CD14-positive monocyte (primary cell): ENCODE data around the gene GPR42. TPM values are rescaled to one million over a fixed set of nuclear protein-coding genes. Genes with fewer than 3 reads are reported as not detected.

Source experiments
- DNase-seq, 3 donors: peaks; one replicate each; pipeline ENCODE4 v3.0.0-alpha.2; 2011 to 2022
- H2AFZ ChIP-seq: 2 replicates; pipeline ENCODE4 v1.6.0; 2012; ENCODE audit warnings: mild to moderate bottlenecking, low read depth, low read length, inconsistent platforms; ENCODE audit not compliant: insufficient read depth, poor library complexity, severe bottlenecking
- H3K27ac ChIP-seq, 2 donors: 1 replicate in 1 of 2; 2 replicates in 1 of 2; pipeline ENCODE4 v1.5.1; 2012 to 2013; ENCODE audit warnings: low read length in 2 of 2, control low read depth in 1 of 2, inconsistent platforms in 1 of 2, low read depth in 1 of 2, mild to moderate bottlenecking in 1 of 2
- H3K27me3 ChIP-seq, 2 donors: one replicate each; pipeline versions ENCODE4 v1.6.0 to v1.6.1; 2011 to 2013; ENCODE audit warnings: low read length in 2 of 2; ENCODE audit not compliant: control insufficient read depth in 2 of 2, insufficient read depth in 2 of 2
- H3K36me3 ChIP-seq, 2 donors: replicated peaks in 1 of 2; 1 replicate in 1 of 2; 2 replicates in 1 of 2; pipeline versions ENCODE4 v1.5.1 to v1.6.1; 2012 to 2013; ENCODE audit warnings: low read length in 2 of 2, control low read depth in 1 of 2, inconsistent platforms in 1 of 2, mild to moderate bottlenecking in 1 of 2; ENCODE audit not compliant: insufficient read depth in 2 of 2, control insufficient read depth in 1 of 2
- H3K4me1 ChIP-seq, 2 donors: 1 replicate in 1 of 2; 2 replicates in 1 of 2; pipeline versions ENCODE4 v1.5.1 to v1.6.1; 2012 to 2013; ENCODE audit warnings: low read length in 2 of 2, control low read depth in 1 of 2, inconsistent platforms in 1 of 2, mild to moderate bottlenecking in 1 of 2, moderate library complexity in 1 of 2; ENCODE audit not compliant: insufficient read depth in 2 of 2, control insufficient read depth in 1 of 2
- H3K4me2 ChIP-seq: replicated peaks from 2 replicates; pipeline ENCODE3; 2012; ENCODE audit warnings: low read length, moderate library complexity, mild to moderate bottlenecking; ENCODE audit not compliant: poor library complexity, severe bottlenecking; ENCODE audit errors: extremely low read depth
- H3K4me3 ChIP-seq, 3 experiments: fragments of 200-600 bp in 1 of 3; sonication (generic) in 1 of 3; replicated peaks in 1 of 3; 1 replicate in 2 of 3; 2 replicates in 1 of 3; pipeline ENCODE4 v1.5.1; 2011 to 2013; ENCODE audit warnings: low read length in 3 of 3, mild to moderate bottlenecking in 3 of 3, control low read depth in 2 of 3, low read depth in 2 of 3, inconsistent platforms in 1 of 3, moderate library complexity in 1 of 3
- H3K79me2 ChIP-seq: 2 replicates; pipeline ENCODE4 v1.6.0; 2012; ENCODE audit warnings: mild to moderate bottlenecking, control low read depth, inconsistent platforms, low read length, moderate library complexity; ENCODE audit not compliant: insufficient read depth
- H3K9ac ChIP-seq: 2 replicates; pipeline ENCODE4 v1.6.0; 2017; ENCODE audit warnings: low read length, mild to moderate bottlenecking; ENCODE audit not compliant: insufficient read depth, poor library complexity, severe bottlenecking
- H3K9me3 ChIP-seq, 2 donors: replicated peaks in 1 of 2; 1 replicate in 1 of 2; 2 replicates in 1 of 2; pipeline versions ENCODE4 v1.5.1 to v1.6.1; 2012 to 2013; ENCODE audit warnings: low read length in 2 of 2, control low read depth in 1 of 2; ENCODE audit not compliant: control insufficient read depth in 1 of 2, insufficient read depth in 1 of 2
- H4K20me1 ChIP-seq: 2 replicates; pipeline ENCODE4 v1.6.0; 2012; ENCODE audit warnings: mild to moderate bottlenecking, low read length, control low read depth, moderate library complexity; ENCODE audit not compliant: insufficient read depth
- H3K27ac Mint-ChIP-seq, 7 donors: one replicate each; pipeline ENCODE4 v1.8.0; 2020; ENCODE audit warnings: mild to moderate bottlenecking in 7 of 7, mixed read lengths in 7 of 7, moderate library complexity in 6 of 7, inconsistent platforms in 2 of 7
- H3K27me3 Mint-ChIP-seq, 3 donors: one replicate each; pipeline ENCODE4 v1.8.0; 2021 to 2022; ENCODE audit warnings: low read depth in 3 of 3, mild to moderate bottlenecking in 3 of 3, mixed read lengths in 3 of 3, moderate library complexity in 3 of 3, inconsistent platforms in 1 of 3
- H3K36me3 Mint-ChIP-seq, 2 donors: one replicate each; pipeline ENCODE4 v1.8.0; 2020; ENCODE audit warnings: mixed read lengths in 2 of 2, inconsistent platforms in 1 of 2, mild to moderate bottlenecking in 1 of 2
- H3K4me1 Mint-ChIP-seq: one replicate; pipeline ENCODE4 v1.8.0; 2020; ENCODE audit warnings: mild to moderate bottlenecking, mixed read lengths
- H3K4me3 Mint-ChIP-seq, 2 donors: one replicate each; pipeline ENCODE4 v1.8.0; 2020; ENCODE audit warnings: mild to moderate bottlenecking in 2 of 2, mixed read lengths in 2 of 2, moderate library complexity in 1 of 2
- H3K9me3 Mint-ChIP-seq, 7 donors: one replicate each; pipeline ENCODE4 v1.8.0; 2020 to 2022; ENCODE audit warnings: mixed read lengths in 7 of 7, mild to moderate bottlenecking in 6 of 7, moderate library complexity in 6 of 7, inconsistent platforms in 2 of 7
- WGBS: methylation state at CpG from one replicate; pipeline ENCODE4 v1.1.5; 2013; ENCODE audit warnings: missing lambda C conversion rate; ENCODE audit not compliant: insufficient coverage; 5-methylcytosine and 5-hydroxymethylcytosine counted together
- intact Hi-C, 2 donors: fragments of 100-400 bp; cut with micrococcal nuclease; formaldehyde crosslinking; loops; one replicate each; pipeline versions ENCODE4 v1.15.0 to v1.15.1; 2023
- polyA plus RNA-seq, 3 donors: library from polyadenylated mRNA; depleted of rRNA in 1 of 3; unstranded in 2 of 3; stranded (reverse) in 1 of 3; fragments of 300-500 nt in 2 of 3; fragments of >200 nt in 1 of 3; fragmentation: Illumina TruSeq in 2 of 3; gene quantifications; 1 replicate in 2 of 3; 2 replicates in 1 of 3; pipeline ENCODE4 v1.2.3, GENCODE V29; 2012 to 2021
- small RNA-seq: library from RNA; depleted of rRNA; stranded (forward); fragments of <200 nt; gene quantifications from one replicate; pipeline ENCODE3, GENCODE V24; 2012; ENCODE audit warnings: low read depth; ENCODE audit not compliant: insufficient read length
- TF ChIP-seq, protein P1 (sequence below): fragments of 200-600 bp; IDR thresholded peaks from one replicate; pipeline ENCODE4 v1.8.0; 2022; ENCODE audit warnings: antibody characterized with exemption, mild to moderate bottlenecking

GPR42 gene
- polyA plus RNA-seq, 3 donors: 0.17 to 2.9 TPM; not detected in 1

DNA sequence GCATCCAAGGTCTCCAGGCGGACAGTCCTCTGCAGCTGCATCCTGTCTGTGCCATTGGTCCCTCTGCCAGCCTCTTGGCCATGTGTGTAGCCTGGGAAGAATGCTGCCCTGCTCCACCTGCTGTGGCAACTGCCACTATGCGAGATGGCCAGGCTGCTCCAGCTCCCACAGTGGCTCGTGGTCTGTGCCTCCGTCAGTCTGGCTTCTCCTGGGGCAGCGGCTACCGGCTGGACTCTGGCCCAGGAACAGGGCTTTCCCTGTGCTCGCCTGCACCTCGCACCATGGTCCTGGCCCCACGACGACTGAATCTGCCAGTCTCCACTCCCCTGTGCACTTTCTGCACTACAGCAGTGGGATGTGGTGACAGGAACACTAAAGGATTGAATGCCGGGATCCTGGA is 50.5 kb downstream of the GPR42 start:
- H3K79me2 ChIP-seq: no peaks in the 10 kb centered on the region
- TF ChIP-seq, protein P1, sequence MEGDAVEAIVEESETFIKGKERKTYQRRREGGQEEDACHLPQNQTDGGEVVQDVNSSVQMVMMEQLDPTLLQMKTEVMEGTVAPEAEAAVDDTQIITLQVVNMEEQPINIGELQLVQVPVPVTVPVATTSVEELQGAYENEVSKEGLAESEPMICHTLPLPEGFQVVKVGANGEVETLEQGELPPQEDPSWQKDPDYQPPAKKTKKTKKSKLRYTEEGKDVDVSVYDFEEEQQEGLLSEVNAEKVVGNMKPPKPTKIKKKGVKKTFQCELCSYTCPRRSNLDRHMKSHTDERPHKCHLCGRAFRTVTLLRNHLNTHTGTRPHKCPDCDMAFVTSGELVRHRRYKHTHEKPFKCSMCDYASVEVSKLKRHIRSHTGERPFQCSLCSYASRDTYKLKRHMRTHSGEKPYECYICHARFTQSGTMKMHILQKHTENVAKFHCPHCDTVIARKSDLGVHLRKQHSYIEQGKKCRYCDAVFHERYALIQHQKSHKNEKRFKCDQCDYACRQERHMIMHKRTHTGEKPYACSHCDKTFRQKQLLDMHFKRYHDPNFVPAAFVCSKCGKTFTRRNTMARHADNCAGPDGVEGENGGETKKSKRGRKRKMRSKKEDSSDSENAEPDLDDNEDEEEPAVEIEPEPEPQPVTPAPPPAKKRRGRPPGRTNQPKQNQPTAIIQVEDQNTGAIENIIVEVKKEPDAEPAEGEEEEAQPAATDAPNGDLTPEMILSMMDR: no peak
- H3K9ac ChIP-seq: no peak overlapping the region
- Mint-ChIP-seq H3K27me3 (peaks cover 20 to 22% (median 22%) of the 10 kb centered on the region in 3 donors), H3K4me1 (peaks cover 27% of the 10 kb centered on the region), H3K36me3 (no peaks in the 10 kb centered on the region), H3K4me3 (no peak overlapping the region), H3K9me3 (peaks cover 0 to 2% (median 0%) of the 10 kb centered on the region in 7 donors), H3K27ac (peak overlapping the region in 2 of 7 donors; percentile 20 to 23)
- no peak overlapping the region for H3K4me2 ChIP-seq
- WGBS: 74% methylated on average over 5 of the region's 11 CpGs
- no peak overlapping the region for H2AFZ ChIP-seq
- peaks cover 0 to 10% of the 10 kb centered on the region in 2 donors for H3K27me3 ChIP-seq
- H4K20me1 ChIP-seq: no peaks in the 10 kb centered on the region
- intact Hi-C loops: loop anchor here in 1 of 2 donors (5.0 kb wide), 1 partner anchor 36 kb away; no protein-coding TSS in a partner anchor
- H3K27ac ChIP-seq: no peak overlapping the region
- no peaks in the 10 kb centered on the region for H3K9me3 ChIP-seq
- H3K36me3 ChIP-seq: no peaks in the 10 kb centered on the region
- H3K4me3 ChIP-seq: no peak overlapping the region
- peaks cover 13 to 21% of the 10 kb centered on the region in 2 donors for H3K4me1 ChIP-seq
- DNase-seq: no peak

Small RNA genes lying within 50 kb of the gene (small RNA-seq; reads per million reads assigned to genes)
- gene RN7SL491P: not detected

Other genes starting within 250 kb of the GPR42 start
- gene LGI4, start 236.0 kb upstream of the GPR42 start, polyA plus RNA-seq: 1 to 10 TPM in 1 of 3 donors, not detected in 2; 1.1 TPM
- gene FXYD1, start 232.2 kb upstream of the GPR42 start, polyA plus RNA-seq: under 1 TPM in 2 of 3 donors, not detected in 1; 0.25 to 0.74 TPM
- under 1 TPM in 1 of 3 donors, not detected in 2; 0.16 TPM for gene FXYD7, start 227.8 kb upstream of the GPR42 start, polyA plus RNA-seq
- gene FXYD5, start 216.3 kb upstream of the GPR42 start, polyA plus RNA-seq: 100 to 1,000 TPM; 204 to 673 (median 312) TPM
- gene FAM187B, start 142.3 kb upstream of the GPR42 start, polyA plus RNA-seq: not detected
- gene LSR, start 122.1 kb upstream of the GPR42 start, polyA plus RNA-seq: under 1 TPM in 2 of 3 donors, not detected in 1; 0.08 to 0.17 TPM
- gene USF2, start 102.1 kb upstream of the GPR42 start, polyA plus RNA-seq: 100 to 1,000 TPM in 1 of 3 donors, 1 to 10 TPM in 2; 2.7 to 248 (median 5.0) TPM
- under 1 TPM in 1 of 3 donors, not detected in 2; 0.25 TPM for gene HAMP, start 88.5 kb upstream of the GPR42 start, polyA plus RNA-seq
- gene MAG, start 78.9 kb upstream of the GPR42 start, polyA plus RNA-seq: not detected
- 1 to 10 TPM in 1 of 3 donors, under 1 TPM in 2; 0.24 to 4.8 (median 0.88) TPM for gene CD22, start 41.9 kb upstream of the GPR42 start, polyA plus RNA-seq
- under 1 TPM in 1 of 3 donors, not detected in 2; 0.04 TPM for gene FFAR1, start 23.2 kb upstream of the GPR42 start, polyA plus RNA-seq
- 10 to 100 TPM in 1 of 3 donors, 1 to 10 TPM in 2; 1.2 to 17.9 (median 1.2) TPM for gene FFAR3, start 12.6 kb upstream of the GPR42 start, polyA plus RNA-seq
- gene FFAR2, start 77.2 kb downstream of the GPR42 start, polyA plus RNA-seq: 10 to 100 TPM in 2 of 3 donors, 1 to 10 TPM in 1; 5.7 to 38.7 (median 10.8) TPM
- gene KRTDAP, start 119.4 kb downstream of the GPR42 start, polyA plus RNA-seq: not detected
- gene DMKN, start 142.6 kb downstream of the GPR42 start, polyA plus RNA-seq: not detected
- not detected for gene SBSN, start 157.2 kb downstream of the GPR42 start, polyA plus RNA-seq
- not detected for gene GAPDHS, start 162.4 kb downstream of the GPR42 start, polyA plus RNA-seq
- 100 to 1,000 TPM in 2 of 3 donors, 10 to 100 TPM in 1; 75.5 to 165 (median 165) TPM for gene TMEM147, start 174.6 kb downstream of the GPR42 start, polyA plus RNA-seq
- gene ATP4A, start 192.6 kb downstream of the GPR42 start, polyA plus RNA-seq: not detected
- not detected for gene PMIS2, start 215.1 kb downstream of the GPR42 start, polyA plus RNA-seq
- 1 to 10 TPM in 1 of 3 donors, under 1 TPM in 2; 0.94 to 6.3 (median 0.99) TPM for gene HAUS5, start 241.7 kb downstream of the GPR42 start, polyA plus RNA-seq